WTC11 (cell line): ENCODE results near the gene SAFB. TPM values are rescaled to one million over a fixed set of nuclear protein-coding genes. Genes with fewer than 3 reads are reported as not detected.

Experiments used
- ATAC-seq: fragments of 200-7000 bp; cut with Tn5 transposase; 2 replicates; pipeline ENCODE4 v1.10.0; 2021; ENCODE audit warnings: mild to moderate bottlenecking, moderate library complexity
- CTCF ChIA-PET: fragments of 300-600 bp; sonication (Branson Sonifier 250); formaldehyde crosslinking; loops from one replicate; lab custom pipeline; 2021; ENCODE audit warnings: antibody characterized with exemption; lab: Charles Lee
- POLR2A ChIA-PET: fragments of 350-600 bp; sonication (Branson Sonifier 250); formaldehyde crosslinking; loops from one replicate; lab custom pipeline; 2021; ENCODE audit warnings: antibody characterized with exemption; lab: Charles Lee
- DNase-seq: peaks from one replicate; pipeline ENCODE4 v3.0.0; 2021; ENCODE audit warnings: low spot score
- H3K27ac Mint-ChIP-seq: 2 replicates; pipeline ENCODE4 v1.8.0; 2021; ENCODE audit warnings: mixed read lengths
- H3K27me3 Mint-ChIP-seq: 2 replicates; pipeline ENCODE4 v1.8.0; 2021; ENCODE audit warnings: low read depth, mild to moderate bottlenecking, moderate library complexity, mixed read lengths
- H3K36me3 Mint-ChIP-seq: 2 replicates; pipeline ENCODE4 v1.8.0; 2021; ENCODE audit warnings: mixed read lengths
- H3K4me1 Mint-ChIP-seq: 2 replicates; pipeline ENCODE4 v1.8.0; 2022; ENCODE audit warnings: mixed read lengths
- H3K4me3 Mint-ChIP-seq: 2 replicates; pipeline ENCODE4 v1.8.0; 2021; ENCODE audit warnings: mild to moderate bottlenecking, moderate library complexity, mixed read lengths
- H3K9me3 Mint-ChIP-seq: 2 replicates; pipeline ENCODE4 v1.8.0; 2021; ENCODE audit warnings: mixed read lengths
- CBFB ChIP-seq: sonication (generic); formaldehyde crosslinking; IDR thresholded peaks from 2 replicates; pipeline ENCODE4 v1.8.1; 2022; ENCODE audit warnings: mild to moderate bottlenecking, low read depth, missing genetic modification reagents
- CREB1 ChIP-seq: sonication (generic); formaldehyde crosslinking; IDR thresholded peaks from 2 replicates; pipeline ENCODE4 v1.8.0; 2023; ENCODE audit warnings: mild to moderate bottlenecking, missing genetic modification reagents
- CREM ChIP-seq: sonication (generic); formaldehyde crosslinking; IDR thresholded peaks from 2 replicates; pipeline ENCODE4 v1.8.1; 2022; ENCODE audit warnings: mild to moderate bottlenecking, missing genetic modification reagents, moderate library complexity
- EMX1 ChIP-seq: fragments of 250-450 bp; sonication (Bioruptor Pico); IDR thresholded peaks from 2 replicates; pipeline ENCODE4 v1.8.0; 2021; ENCODE audit warnings: mild to moderate bottlenecking
- ESRRA ChIP-seq: sonication (generic); formaldehyde crosslinking; IDR thresholded peaks from 2 replicates; pipeline ENCODE4 v1.8.1; 2022; ENCODE audit warnings: mild to moderate bottlenecking, missing genetic modification reagents, borderline replicate concordance
- MAX ChIP-seq: sonication (generic); formaldehyde crosslinking; IDR thresholded peaks from 2 replicates; pipeline ENCODE4 v1.8.0; 2022; ENCODE audit warnings: mild to moderate bottlenecking, missing genetic modification reagents
- NFE2L1 ChIP-seq: sonication (generic); formaldehyde crosslinking; IDR thresholded peaks from 2 replicates; pipeline ENCODE4 v1.8.1; 2023; ENCODE audit warnings: missing genetic modification reagents
- NR1H2 ChIP-seq: sonication (generic); formaldehyde crosslinking; IDR thresholded peaks from 2 replicates; pipeline ENCODE4 v1.9.0; 2021; ENCODE audit warnings: mild to moderate bottlenecking, moderate library complexity, missing genetic modification reagents
- OVOL2 ChIP-seq: fragments of 250-450 bp; sonication (Bioruptor Pico); IDR thresholded peaks from 2 replicates; pipeline ENCODE4 v1.9.0; 2021; ENCODE audit warnings: mild to moderate bottlenecking, borderline replicate concordance
- PRRX2 ChIP-seq: fragments of 250-450 bp; sonication (Bioruptor Pico); IDR thresholded peaks from 2 replicates; pipeline ENCODE4 v1.8.0; 2021; ENCODE audit warnings: mild to moderate bottlenecking
- RORB ChIP-seq: fragments of 250-450 bp; sonication (Bioruptor Pico); IDR thresholded peaks from 2 replicates; pipeline ENCODE4 v1.9.0; 2021; ENCODE audit warnings: mild to moderate bottlenecking
- SOX15 ChIP-seq: fragments of 250-450 bp; sonication (Bioruptor Pico); IDR thresholded peaks from 2 replicates; pipeline ENCODE4 v1.9.0; 2021; ENCODE audit warnings: mild to moderate bottlenecking
- TCF7 ChIP-seq: sonication (generic); formaldehyde crosslinking; IDR thresholded peaks from 2 replicates; pipeline ENCODE4 v1.8.0; 2022; ENCODE audit warnings: mild to moderate bottlenecking, low read depth, missing genetic modification reagents, moderate library complexity
- TEAD4 ChIP-seq: sonication (generic); formaldehyde crosslinking; IDR thresholded peaks from 2 replicates; pipeline ENCODE4 v1.8.0; 2022; ENCODE audit warnings: mild to moderate bottlenecking, missing genetic modification reagents
- USF2 ChIP-seq: sonication (generic); formaldehyde crosslinking; IDR thresholded peaks from 2 replicates; pipeline ENCODE4 v1.8.1; 2023; ENCODE audit warnings: mild to moderate bottlenecking, missing genetic modification reagents, moderate library complexity
- ZNF396 ChIP-seq: fragments of 250-450 bp; sonication (Bioruptor Pico); IDR thresholded peaks from 2 replicates; pipeline ENCODE4 v1.8.0; 2021; ENCODE audit warnings: mild to moderate bottlenecking, moderate library complexity, borderline replicate concordance
- ZNF425 ChIP-seq: fragments of 250-450 bp; sonication (Bioruptor Pico); conservative IDR thresholded peaks from 2 replicates; pipeline ENCODE4 v1.9.0; 2021; ENCODE audit warnings: mild to moderate bottlenecking
- total RNA-seq: library from RNA; stranded (reverse); gene quantifications from 3 replicates; pipeline ENCODE4 v1.2.3, GENCODE V29; 2021
- TF ChIP-seq, protein P1 (sequence below): fragments of 250-450 bp; sonication (Bioruptor Pico); IDR thresholded peaks from 2 replicates; pipeline ENCODE4 v1.9.0; 2021; ENCODE audit warnings: moderate library complexity, mild to moderate bottlenecking, inconsistent platforms, borderline replicate concordance
- TF ChIP-seq, protein P2 (sequence below): sonication (generic); formaldehyde crosslinking; IDR thresholded peaks from 2 replicates; pipeline ENCODE4 v1.8.1; 2023; ENCODE audit warnings: mild to moderate bottlenecking, missing genetic modification reagents, borderline replicate concordance

SAFB gene
- total RNA-seq, 1 experiment from 2014 or later, result 141 TPM

DNA sequence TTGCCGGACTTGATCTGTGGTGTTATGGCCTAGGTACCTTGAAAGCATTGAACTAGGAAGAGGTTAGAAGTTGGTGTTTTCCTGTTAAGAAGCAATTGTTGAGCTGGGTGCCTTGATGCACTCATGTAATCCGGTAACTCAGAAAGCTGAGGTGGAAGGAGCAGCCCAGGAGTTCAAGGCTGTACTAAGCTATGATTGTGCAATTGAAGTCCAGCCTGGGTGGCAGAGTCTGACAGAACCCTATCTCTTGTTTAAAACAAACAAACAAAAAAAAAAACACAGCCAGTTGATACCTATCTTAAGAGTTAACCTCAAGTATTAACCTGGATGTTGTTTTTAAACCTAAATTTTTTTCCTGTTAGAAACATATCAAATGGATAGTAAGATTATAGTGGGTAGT lies 19.3 kb downstream of the SAFB start:
- POLR2A ChIA-PET, result no interaction called here
- DNase-seq, result no peak
- H3K36me3 Mint-ChIP-seq, result peaks cover 60% of the 10 kb centered on the region
- no peaks in the 10 kb centered on the region for H3K9me3 Mint-ChIP-seq
- H3K4me1 Mint-ChIP-seq, result peaks cover 5% of the 10 kb centered on the region
- no peak for TF ChIP-seq ZNF396 (CRISPR knock-in tag)
- no peak for TF ChIP-seq ESRRA (CRISPR knock-in tag)
- TF ChIP-seq TCF7 (CRISPR knock-in tag), result no peak
- TF ChIP-seq, protein P1, sequence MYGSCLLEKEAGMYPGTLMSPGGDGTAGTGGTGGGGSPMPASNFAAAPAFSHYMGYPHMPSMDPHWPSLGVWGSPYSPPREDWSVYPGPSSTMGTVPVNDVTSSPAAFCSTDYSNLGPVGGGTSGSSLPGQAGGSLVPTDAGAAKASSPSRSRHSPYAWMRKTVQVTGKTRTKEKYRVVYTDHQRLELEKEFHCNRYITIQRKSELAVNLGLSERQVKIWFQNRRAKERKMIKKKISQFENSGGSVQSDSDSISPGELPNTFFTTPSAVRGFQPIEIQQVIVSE (CRISPR knock-in tag), result no peak
- TF ChIP-seq, all 79 proteins: peak for 0
- H3K27ac Mint-ChIP-seq, result no peak overlapping the region
- no peaks in the 10 kb centered on the region; the same call in 1 of the 2 replicates for H3K27me3 Mint-ChIP-seq
- ATAC-seq, result no peak
- CTCF ChIA-PET, result no interaction called here
- no peak overlapping the region for H3K4me3 Mint-ChIP-seq

- H3K4me3 Mint-ChIP-seq, result no peak overlapping the region
- peaks cover 5% of the 10 kb centered on the region for H3K4me1 Mint-ChIP-seq
- ChIA-PET CTCF (no interaction called here), POLR2A (no interaction called here)
- H3K36me3 Mint-ChIP-seq, result peaks cover 68% of the 10 kb centered on the region
- H3K9me3 Mint-ChIP-seq, result no peaks in the 10 kb centered on the region
- ATAC-seq, result no peak
- H3K27me3 Mint-ChIP-seq, result no peaks in the 10 kb centered on the region; the same call in 1 of the 2 replicates
- H3K27ac Mint-ChIP-seq, result no peak overlapping the region; the same call in 1 of the 2 replicates
- DNase-seq, result no peak
- no peak for TF ChIP-seq SOX15 (CRISPR knock-in tag)
- TF ChIP-seq, protein P1 (CRISPR knock-in tag), result no peak
- TF ChIP-seq USF2 (CRISPR knock-in tag), result no peak
- TF ChIP-seq NFE2L1 (CRISPR knock-in tag), result no peak
- TF ChIP-seq MAX (CRISPR knock-in tag), result no peak
- no peak for TF ChIP-seq CBFB
- TF ChIP-seq NR1H2, result no peak
These were observed 20.2 kb downstream of the SAFB start for GRCh38 chr19:5643060-5643459.

GRCh38 chr19:5644037-5644436 lies 21.2 kb downstream of the SAFB start:
- DNase-seq, result no peak
- peaks cover 74% of the 10 kb centered on the region for H3K36me3 Mint-ChIP-seq
- no peak overlapping the region for H3K27ac Mint-ChIP-seq
- ATAC-seq, result no peak
- no peaks in the 10 kb centered on the region; the same call in 1 of the 2 replicates for H3K27me3 Mint-ChIP-seq
- no peak overlapping the region for H3K4me3 Mint-ChIP-seq
- POLR2A ChIA-PET, result no interaction called here
- H3K9me3 Mint-ChIP-seq, result no peaks in the 10 kb centered on the region
- peaks cover 5% of the 10 kb centered on the region for H3K4me1 Mint-ChIP-seq
- no peak for TF ChIP-seq TEAD4 (CRISPR knock-in tag)
- no peak for TF ChIP-seq ESRRA (CRISPR knock-in tag)
- TF ChIP-seq OVOL2 (CRISPR knock-in tag), result no peak
- TF ChIP-seq PRRX2, result no peak
- no peak for TF ChIP-seq CREM (CRISPR knock-in tag)
- TF ChIP-seq, all 79 proteins: peak for 0
- CTCF ChIA-PET, result no interaction called here

GRCh38 chr19:5645409-5645808 lies 22.5 kb downstream of the SAFB start:
- Mint-ChIP-seq H3K27me3 (no peaks in the 10 kb centered on the region), H3K4me1 (peaks cover 3% of the 10 kb centered on the region; the same call in 1 of the 2 replicates)
- TF ChIP-seq EMX1 (CRISPR knock-in tag), result no peak
- no peak for TF ChIP-seq RORB
- no peak for TF ChIP-seq TCF7 (CRISPR knock-in tag)
- no peak for TF ChIP-seq CREB1 (CRISPR knock-in tag)
- no peak for TF ChIP-seq NR1H2
- no peak for TF ChIP-seq ZNF425 (CRISPR knock-in tag)
- TF ChIP-seq, protein P2, sequence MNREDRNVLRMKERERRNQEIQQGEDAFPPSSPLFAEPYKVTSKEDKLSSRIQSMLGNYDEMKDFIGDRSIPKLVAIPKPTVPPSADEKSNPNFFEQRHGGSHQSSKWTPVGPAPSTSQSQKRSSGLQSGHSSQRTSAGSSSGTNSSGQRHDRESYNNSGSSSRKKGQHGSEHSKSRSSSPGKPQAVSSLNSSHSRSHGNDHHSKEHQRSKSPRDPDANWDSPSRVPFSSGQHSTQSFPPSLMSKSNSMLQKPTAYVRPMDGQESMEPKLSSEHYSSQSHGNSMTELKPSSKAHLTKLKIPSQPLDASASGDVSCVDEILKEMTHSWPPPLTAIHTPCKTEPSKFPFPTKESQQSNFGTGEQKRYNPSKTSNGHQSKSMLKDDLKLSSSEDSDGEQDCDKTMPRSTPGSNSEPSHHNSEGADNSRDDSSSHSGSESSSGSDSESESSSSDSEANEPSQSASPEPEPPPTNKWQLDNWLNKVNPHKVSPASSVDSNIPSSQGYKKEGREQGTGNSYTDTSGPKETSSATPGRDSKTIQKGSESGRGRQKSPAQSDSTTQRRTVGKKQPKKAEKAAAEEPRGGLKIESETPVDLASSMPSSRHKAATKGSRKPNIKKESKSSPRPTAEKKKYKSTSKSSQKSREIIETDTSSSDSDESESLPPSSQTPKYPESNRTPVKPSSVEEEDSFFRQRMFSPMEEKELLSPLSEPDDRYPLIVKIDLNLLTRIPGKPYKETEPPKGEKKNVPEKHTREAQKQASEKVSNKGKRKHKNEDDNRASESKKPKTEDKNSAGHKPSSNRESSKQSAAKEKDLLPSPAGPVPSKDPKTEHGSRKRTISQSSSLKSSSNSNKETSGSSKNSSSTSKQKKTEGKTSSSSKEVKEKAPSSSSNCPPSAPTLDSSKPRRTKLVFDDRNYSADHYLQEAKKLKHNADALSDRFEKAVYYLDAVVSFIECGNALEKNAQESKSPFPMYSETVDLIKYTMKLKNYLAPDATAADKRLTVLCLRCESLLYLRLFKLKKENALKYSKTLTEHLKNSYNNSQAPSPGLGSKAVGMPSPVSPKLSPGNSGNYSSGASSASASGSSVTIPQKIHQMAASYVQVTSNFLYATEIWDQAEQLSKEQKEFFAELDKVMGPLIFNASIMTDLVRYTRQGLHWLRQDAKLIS (CRISPR knock-in tag), result no peak

More at GRCh38 chr19:5645409-5645808, 22.5 kb downstream of the SAFB start:
- DNase-seq (no peak), ATAC-seq (no peak)
- ChIA-PET POLR2A (no interaction called here), CTCF (interaction anchor here (0.9 kb wide), 1 partner anchor 42 kb away, joined by 3 read pairs; no protein-coding TSS in a partner anchor)
- H3K27ac Mint-ChIP-seq, result no peak overlapping the region
- no peaks in the 10 kb centered on the region for H3K9me3 Mint-ChIP-seq
- no peak overlapping the region for H3K4me3 Mint-ChIP-seq
- H3K36me3 Mint-ChIP-seq, result peaks cover 85% of the 10 kb centered on the region
